GM19372 (cell line): ENCODE results near the gene CCDC15.
"Not testable (repeated sequence)": the region's sequence is repeated elsewhere in the genome, so short reads cannot be mapped to it uniquely, and the experiment has no call there.

Source experiments
- ATAC-seq: cut with Tn5 transposase; IDR thresholded peaks from one replicate; pipeline ENCODE4 v1.9.1; 2021; ENCODE audit warnings: mild to moderate bottlenecking, low read depth, moderate library complexity; ENCODE audit not compliant: unreplicated experiment

Gene CCDC15

GRCh38 chr11:124938970-124939369 is 15.0 kb upstream of the CCDC15 start:
- ATAC-seq: no peak

GRCh38 chr11:124941703-124942102 is 12.3 kb upstream of the CCDC15 start:
- ATAC-seq: no peak

DNA sequence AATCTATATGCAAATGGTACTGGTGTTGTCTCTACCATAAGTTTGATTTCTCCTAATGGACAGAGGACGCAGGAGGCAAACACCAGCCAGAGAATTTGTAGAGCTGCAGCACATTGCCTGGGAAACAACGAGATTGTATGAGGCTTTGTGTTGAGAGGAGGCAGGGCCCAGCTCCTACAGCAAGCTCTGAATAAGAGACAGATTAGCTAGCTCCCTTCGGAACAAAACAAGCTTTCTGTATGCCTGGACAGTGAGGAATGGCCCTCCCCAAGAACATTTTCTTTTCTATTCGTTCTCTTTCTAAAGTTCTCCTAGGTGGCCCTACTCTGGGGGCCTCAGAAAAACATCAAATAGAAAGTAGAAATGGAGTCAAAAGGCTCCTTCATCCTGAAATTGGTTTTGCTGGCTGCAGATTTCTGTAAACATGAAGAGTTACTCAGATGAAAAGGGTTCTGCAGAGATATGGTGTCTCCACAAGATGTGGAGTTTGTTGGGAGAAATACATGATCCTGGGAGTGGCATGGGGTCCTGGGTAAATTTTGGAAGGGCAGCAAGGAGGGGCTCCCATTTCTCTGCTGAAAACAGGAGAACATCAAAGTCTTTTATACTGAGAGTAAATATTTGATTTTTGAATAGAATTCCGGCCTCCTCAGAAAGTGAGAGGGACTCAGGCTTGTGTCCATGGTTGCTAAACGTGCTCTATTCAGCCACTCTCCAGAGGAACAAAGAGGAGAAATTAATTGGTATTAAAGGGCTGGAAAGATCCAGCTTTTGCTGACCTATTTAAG is 11.3 kb upstream of the CCDC15 start:
- no peak for ATAC-seq

- no peak for ATAC-seq
Measured at GRCh38 chr11:124943254-124943616, 10.8 kb upstream of the CCDC15 start.

GRCh38 chr11:124943741-124944140 is 10.3 kb upstream of the CCDC15 start:
- no peak for ATAC-seq

GRCh38 chr11:124944565-124944964 is 9.4 kb upstream of the CCDC15 start:
- no peak for ATAC-seq

DNA sequence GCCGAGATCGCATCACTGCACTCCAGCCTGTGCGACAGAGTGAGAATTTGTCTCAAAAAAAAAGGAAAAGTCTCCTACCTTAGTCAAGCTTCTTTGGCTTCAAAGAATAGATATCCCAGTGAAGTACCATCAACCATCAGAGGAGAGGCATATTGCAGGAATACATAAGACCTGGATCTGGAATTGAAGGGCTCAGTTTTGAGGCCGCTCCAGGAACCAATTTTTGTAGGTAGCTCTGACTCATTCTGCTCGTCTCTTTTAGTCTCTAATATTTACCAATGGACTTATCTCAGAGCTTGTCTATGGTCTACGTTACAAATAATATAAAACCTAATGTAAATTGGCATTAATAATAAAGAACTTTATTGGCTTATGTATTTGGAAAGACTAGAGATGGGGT is 8.2 kb upstream of the CCDC15 start:
- ATAC-seq: no peak

DNA sequence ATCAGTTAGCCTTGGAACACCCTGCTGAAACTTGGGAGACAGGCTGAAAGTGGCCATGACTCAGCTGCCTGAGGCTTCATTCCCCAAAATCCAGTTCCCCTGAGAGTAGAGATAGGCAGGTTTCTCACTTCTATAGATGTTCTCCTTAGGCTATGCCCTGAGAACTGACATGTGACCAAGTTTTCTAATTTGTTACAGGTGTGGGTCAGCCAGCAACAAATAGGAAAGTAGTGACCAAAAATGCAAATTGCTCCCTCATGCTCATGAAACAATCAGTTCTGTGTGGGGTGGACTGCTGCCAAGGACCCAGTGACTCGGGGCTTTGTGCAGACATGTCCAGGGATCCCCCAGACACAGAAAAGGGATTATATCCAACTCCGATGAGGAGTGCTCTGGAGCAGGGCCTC is 7.3 kb upstream of the CCDC15 start:
- no peak for ATAC-seq

DNA sequence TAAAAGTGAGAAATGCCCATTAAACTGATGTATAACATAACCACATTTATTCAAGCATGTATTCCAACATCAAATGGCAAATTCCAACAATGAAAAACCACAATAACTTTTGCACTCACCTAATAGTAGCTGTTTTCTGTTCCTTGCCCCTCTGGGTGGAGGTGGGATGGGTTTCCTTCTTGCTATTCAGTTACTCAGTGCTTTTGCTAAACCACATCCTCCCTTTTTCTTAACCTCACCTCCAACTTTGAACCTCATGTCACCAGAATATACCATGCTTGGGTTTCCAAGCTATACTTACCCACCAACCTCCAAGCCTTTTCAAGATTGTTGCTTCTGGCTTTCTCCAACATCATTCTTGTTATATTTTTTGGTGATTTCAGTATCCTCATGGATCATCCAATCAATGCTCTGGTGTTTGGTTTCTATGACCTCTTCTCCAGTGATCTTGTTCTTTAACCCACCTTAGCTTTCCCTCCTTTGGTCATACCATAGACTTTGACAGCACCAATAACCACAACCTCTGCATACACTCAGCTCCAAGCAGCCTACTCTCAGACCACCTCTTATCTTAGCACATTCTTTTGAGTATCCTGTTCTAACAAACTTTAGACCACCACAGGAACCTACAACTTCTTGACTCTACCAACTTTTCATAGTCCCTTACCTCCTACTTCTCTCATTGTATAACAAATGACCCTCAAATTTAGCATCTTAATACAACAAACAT is 3.2 kb upstream of the CCDC15 start:
- ATAC-seq: no peak

- no peak for ATAC-seq
Measured at GRCh38 chr11:124951341-124951740, 2.7 kb upstream of the CCDC15 start.

DNA sequence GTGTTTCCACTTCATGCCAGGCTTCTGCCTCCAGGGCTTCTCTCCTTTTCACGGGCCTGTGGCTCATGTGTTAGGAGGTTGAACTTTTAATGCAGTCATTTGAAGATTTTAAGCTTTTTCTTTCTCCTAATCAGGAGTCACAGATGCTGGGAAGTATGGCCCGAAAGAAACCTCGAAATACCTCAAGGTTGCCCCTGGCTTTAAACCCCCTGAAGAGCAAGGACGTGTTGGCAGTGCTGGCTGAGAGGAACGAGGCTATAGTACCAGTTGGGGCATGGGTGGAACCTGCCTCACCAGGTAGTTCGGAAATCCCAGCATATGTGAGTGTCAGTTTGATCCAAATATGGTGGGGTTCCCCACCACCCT is 571 bp downstream of the CCDC15 start:
- no peak for ATAC-seq

DNA sequence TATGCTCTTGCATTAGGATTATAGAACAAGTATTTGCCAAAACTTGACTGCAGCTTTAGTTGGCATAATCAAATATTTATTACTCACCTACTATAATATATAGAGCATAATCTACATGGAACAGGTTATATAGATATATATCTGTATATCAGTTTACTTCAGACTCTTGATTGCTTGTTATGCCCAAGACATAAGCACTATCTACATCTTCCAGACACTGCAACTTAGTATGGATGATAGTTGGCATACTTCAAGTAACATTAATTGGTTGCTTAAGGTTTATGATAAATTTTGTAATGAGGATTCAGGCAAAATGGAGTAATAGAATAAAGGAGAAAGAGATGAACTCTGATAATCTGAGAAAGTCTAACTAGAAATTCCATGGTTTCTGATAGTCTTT is 1.0 kb downstream of the CCDC15 start:
- ATAC-seq: no peak

DNA sequence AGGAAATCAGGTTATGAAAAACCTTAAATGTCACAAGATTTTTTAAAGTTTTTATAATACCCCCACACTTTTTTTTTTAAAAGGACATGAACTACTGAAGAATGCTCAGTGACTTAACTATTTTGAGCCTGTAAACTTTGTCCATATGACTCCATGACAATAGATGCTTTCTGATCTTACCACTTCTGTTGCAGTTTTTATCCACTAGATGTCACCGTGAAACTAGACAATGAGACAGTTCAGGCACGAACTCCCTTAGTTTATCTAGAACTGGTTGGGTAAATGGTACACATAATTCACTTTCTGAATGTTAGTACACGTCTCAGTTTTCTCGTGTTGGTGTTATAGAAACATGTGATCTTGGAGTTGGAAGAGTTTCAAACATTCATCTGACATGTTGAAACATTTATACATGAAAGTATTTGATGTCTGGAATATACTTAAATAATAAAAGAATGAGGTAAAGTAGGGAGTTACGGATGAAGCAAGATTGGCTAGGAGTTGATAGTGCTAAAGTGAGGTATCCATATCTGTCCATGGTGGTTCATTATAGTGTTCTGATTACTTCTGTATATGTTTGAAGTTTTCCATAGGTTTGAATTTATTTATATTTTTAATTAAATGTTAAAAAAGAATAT is 8.1 kb downstream of the CCDC15 start:
- peak; percentile 93 for ATAC-seq

- ATAC-seq: not testable (repeated sequence)
Measured at GRCh38 chr11:124968197-124968596, 14.2 kb downstream of the CCDC15 start.

DNA sequence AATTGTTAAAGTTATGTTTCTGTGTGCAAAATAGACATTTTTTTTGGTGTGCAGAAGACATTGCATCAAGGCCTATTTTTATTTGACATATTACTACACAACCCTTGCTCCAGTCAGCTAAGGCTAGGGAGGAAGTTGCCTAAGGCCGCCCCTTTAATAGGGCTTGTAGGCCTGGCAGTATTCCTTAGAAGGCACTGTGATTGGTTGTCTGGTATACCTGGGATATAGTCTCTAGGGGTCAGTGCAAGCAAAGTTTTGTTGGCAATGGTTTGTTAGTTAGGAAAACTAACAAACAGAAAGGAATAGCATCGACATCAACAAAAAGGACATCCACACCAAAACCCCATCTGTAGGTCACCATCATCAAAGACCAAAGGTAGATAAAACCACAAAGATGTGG is 16.9 kb downstream of the CCDC15 start:
- no peak for ATAC-seq

DNA sequence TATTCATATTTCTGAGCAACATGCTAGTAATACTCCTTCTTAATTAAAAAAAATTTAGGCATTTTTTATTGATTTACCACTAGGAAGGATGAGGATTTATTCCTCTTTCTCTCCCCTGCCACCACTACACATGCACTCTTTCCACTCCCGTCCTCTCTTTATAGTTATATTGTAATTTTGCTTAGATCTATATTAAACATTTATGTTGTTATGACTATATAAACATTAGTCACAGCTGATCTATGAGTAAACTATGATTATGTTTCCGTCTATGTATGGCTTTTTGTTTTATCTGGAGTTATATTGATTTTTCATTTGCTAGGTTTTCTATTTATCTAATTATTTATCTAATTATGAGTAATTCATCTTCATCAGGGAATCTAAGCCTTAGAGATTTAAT is 17.8 kb downstream of the CCDC15 start:
- no peak for ATAC-seq

DNA sequence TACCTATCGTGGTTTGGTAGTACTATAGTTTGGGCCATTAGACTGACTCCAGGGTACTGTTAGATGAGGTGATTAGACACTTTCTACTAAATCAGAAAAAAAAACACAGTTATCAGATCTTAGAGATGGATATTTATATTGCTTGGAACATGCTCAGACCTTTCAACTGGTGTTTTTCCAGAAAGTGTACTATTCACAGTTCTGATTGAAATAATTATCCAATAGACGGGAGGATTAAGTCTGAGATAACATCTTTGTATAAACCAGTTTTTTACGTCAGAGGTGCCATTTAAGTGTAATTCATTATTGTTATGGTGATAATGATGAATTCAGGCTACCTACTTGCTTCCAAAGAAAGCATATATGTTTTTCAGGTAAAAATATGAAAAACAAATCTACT is 22.5 kb downstream of the CCDC15 start:
- ATAC-seq: no peak

- ATAC-seq: no peak
Measured at GRCh38 chr11:124977006-124977405, 23.0 kb downstream of the CCDC15 start.

DNA sequence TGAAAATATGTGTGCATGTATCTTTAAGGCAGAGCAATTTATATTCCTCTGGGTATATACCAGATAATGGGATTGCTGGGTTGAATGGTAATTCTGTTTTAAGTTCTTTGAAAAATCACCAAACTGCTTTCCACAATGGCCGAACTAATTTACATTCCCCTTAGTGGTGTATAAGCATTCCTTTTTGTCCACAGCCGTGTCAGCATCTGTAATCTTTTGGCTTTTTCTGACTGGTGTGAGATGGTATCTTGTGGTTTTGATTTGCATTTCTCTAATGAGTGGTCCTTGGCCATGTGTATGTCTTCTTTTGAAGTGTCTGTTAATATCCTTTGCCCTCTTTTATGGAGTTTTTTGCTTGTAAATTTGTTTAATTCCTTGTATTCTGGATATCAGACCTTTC is 24.3 kb downstream of the CCDC15 start:
- no peak for ATAC-seq

GRCh38 chr11:124982043-124982442 is 28.0 kb downstream of the CCDC15 start:
- ATAC-seq: no peak

DNA sequence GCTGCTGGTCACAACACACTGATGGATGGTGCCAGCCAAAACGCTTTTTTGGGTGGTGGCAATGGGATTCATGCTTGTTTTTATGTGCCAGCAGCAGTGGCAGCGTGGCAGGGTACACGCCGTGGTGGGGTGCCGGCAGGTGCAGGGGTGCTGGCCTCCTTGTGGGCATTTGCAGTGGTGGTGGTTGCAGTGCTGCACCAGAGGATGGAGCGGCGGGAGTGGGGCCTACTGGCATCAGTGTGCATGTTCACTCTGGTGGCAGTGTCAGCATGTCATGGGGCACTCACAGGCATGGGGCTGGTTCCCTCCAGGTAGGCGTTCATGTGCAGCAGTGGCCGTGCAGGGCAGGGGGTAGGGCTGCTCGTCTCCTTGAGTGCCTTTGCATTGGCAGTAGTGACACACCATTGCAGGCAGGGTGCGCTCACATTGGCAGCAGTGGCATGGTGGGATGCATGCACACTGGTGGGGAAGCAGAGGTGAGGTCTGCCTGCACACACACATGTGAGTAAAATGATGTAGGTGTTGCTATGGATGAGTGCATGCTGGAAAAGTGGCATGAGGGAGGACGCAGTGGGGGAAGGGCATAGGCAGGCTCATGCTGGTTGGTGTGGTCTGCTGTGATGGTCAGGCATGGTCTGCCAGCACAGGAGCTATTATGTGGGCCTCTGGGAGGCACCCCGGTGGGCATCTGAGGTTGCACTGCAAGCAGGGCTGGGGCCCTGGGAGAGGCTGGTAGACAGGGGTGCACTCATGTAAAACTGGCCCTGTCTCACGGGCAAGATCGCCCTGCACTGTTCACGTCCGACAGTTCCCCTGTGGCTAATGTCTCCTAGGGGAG is 29.9 kb downstream of the CCDC15 start:
- no peak for ATAC-seq
